ENCODE data around the gene CROCC2. TPM values are rescaled to one million over a fixed set of nuclear protein-coding genes. Genes with fewer than 3 reads are reported as not detected.

CROCC2 gene
- polyA plus RNA-seq, 1 donor (not counting 4 experiments of a cell fraction or from before 2014, with no cell fraction given) = not detected

DNA sequence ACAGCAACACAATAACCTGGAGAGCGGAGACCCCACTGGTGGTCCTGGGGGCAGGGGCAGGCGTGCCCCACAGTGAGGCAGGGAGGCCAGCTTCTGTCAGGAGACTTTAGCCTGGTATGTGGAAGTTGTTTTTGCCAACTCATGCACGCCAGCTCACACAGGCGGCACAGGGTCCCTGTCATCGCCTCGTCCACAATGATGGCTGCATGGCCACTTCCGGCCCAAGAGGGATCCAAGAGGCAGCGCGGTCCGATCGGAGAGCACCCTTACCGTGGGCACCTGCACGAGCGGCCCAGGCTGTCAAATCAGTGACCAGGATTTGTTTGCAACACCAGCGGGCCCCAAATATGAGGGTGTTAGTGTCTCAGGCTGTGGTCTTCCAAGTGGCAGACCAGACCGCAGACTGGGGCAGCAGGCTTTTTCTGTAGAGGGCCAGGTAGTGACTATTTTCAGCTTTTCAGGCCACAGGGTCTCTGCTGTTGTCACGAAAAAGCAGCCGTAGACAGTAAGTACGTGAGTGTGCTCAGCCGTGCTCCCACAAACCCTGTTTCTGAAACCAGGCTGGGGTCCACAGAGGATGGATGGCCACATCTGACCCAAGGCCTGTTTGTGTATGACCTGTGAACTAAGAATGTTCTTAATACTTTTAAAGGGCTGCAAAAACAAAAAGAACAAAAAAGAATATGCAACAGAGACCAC lies 113.5 kb downstream of the CROCC2 start:
- Histone ChIP-seq H2AFZ (ENCODE audit: control insufficient read depth, low read length) (no peak overlapping the region), H3K9me3 (ENCODE audit: control insufficient read depth, low read depth, low read length) (no peaks in the 10 kb centered on the region), H3K4me2 (ENCODE audit: control insufficient read depth, extremely low read depth, insufficient read depth, low read depth, low read length) (no peak overlapping the region), H4K20me1 (ENCODE audit: control insufficient read depth, extremely low read depth, insufficient read depth, low read length) (no peaks in the 10 kb centered on the region), H3K9me1 (ENCODE audit: control insufficient read depth, extremely low read depth, insufficient read depth, low read length) (no peaks in the 10 kb centered on the region), H3K36me3 (ENCODE audit: control insufficient read depth in 2 of 2, extremely low read depth in 1 of 2, insufficient read depth in 2 of 2, low read length in 2 of 2) (no peaks in the 10 kb centered on the region), H3K9ac (ENCODE audit: control insufficient read depth, extremely low read depth, insufficient read depth, low read length) (no peak overlapping the region), H3K4me3 (ENCODE audit: control insufficient read depth in 2 of 3, extremely low read depth in 1 of 3, insufficient read depth in 2 of 3, low read depth in 1 of 3, low read length in 3 of 3) (no peak overlapping the region), H3K4me1 (ENCODE audit: control insufficient read depth, extremely low read depth, insufficient read depth, low read length) (no peaks in the 10 kb centered on the region), H3K27ac (ENCODE audit: control insufficient read depth, insufficient read depth, low read length) (no peak overlapping the region), H3K79me2 (ENCODE audit: control insufficient read depth, insufficient read depth, low read length) (no peaks in the 10 kb centered on the region), H3K27me3 (ENCODE audit: control insufficient read depth, extremely low read depth, insufficient read depth, low read length) (no peaks in the 10 kb centered on the region)
- TF ChIP-seq EZH2 (IDR thresholded peaks at IDR 0.05; ENCODE audit: low read length) = no peak
- no peak for TF ChIP-seq CTCF (optimal IDR thresholded peaks at IDR 0.05 in 1 of 3, IDR thresholded peaks at IDR 0.05 in 1 of 3, conservative IDR thresholded peaks at IDR 0.05 in 1 of 3; ENCODE audit: extremely low read depth in 1 of 3, insufficient read depth in 2 of 3, low read length in 3 of 3)
- dilution Hi-C loops (cut with MboI; ENCODE audit: extremely low pct_ligation_motif_present, low sequenced_read_pairs) = no loop called here
- DNase-seq (ENCODE audit: low read depth, low spot score) = no peak
- no peak for FAIRE-seq

DNA sequence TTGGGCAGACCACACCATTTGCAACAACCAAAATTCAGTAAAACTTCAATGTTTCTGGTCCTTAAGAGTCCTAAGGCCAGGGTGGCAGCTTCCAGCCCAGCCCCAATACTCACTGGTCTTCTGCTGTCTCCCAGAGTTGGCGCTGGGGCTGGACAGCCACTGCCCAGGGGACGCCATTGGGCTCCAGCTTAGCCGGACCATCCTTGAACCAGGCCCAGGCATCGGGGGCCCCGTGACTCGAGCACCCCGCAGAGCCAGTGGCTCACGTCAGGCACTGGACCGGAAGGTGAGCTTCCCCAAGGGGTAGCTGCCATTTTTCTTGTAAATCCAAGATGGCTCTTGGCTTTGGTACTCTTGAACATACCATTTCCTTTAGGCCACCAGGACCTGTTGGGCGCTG lies 114.1 kb downstream of the CROCC2 start:
- no peaks in the 10 kb centered on the region for H4K20me1 ChIP-seq (ENCODE audit: control insufficient read depth, extremely low read depth, insufficient read depth, low read length)
- dilution Hi-C loops (cut with MboI; ENCODE audit: extremely low pct_ligation_motif_present, low sequenced_read_pairs) = no loop called here
- H3K36me3 ChIP-seq (ENCODE audit: control insufficient read depth in 2 of 2, extremely low read depth in 1 of 2, insufficient read depth in 2 of 2, low read length in 2 of 2) = no peaks in the 10 kb centered on the region
- no peak overlapping the region for H2AFZ ChIP-seq (ENCODE audit: control insufficient read depth, low read length)
- H3K27me3 ChIP-seq (ENCODE audit: control insufficient read depth, extremely low read depth, insufficient read depth, low read length) = no peaks in the 10 kb centered on the region
- no peaks in the 10 kb centered on the region for H3K9me1 ChIP-seq (ENCODE audit: control insufficient read depth, extremely low read depth, insufficient read depth, low read length)
- DNase-seq (ENCODE audit: low read depth, low spot score) = no peak
- no peaks in the 10 kb centered on the region for H3K79me2 ChIP-seq (ENCODE audit: control insufficient read depth, insufficient read depth, low read length)
- no peak overlapping the region for H3K4me2 ChIP-seq (ENCODE audit: control insufficient read depth, extremely low read depth, insufficient read depth, low read depth, low read length)
- no peak overlapping the region for H3K27ac ChIP-seq (ENCODE audit: control insufficient read depth, insufficient read depth, low read length)
- no peak for FAIRE-seq
- no peak overlapping the region for H3K4me3 ChIP-seq (ENCODE audit: control insufficient read depth in 2 of 3, extremely low read depth in 1 of 3, insufficient read depth in 2 of 3, low read depth in 1 of 3, low read length in 3 of 3)
- peaks cover 3% of the 10 kb centered on the region for H3K9me3 ChIP-seq (ENCODE audit: control insufficient read depth, low read depth, low read length)
- TF ChIP-seq EZH2 (IDR thresholded peaks at IDR 0.05; ENCODE audit: low read length) (no peak), CTCF (optimal IDR thresholded peaks at IDR 0.05 in 1 of 3, IDR thresholded peaks at IDR 0.05 in 1 of 3, conservative IDR thresholded peaks at IDR 0.05 in 1 of 3; ENCODE audit: extremely low read depth in 1 of 3, insufficient read depth in 2 of 3, low read length in 3 of 3) (no peak)
- no peaks in the 10 kb centered on the region for H3K4me1 ChIP-seq (ENCODE audit: control insufficient read depth, extremely low read depth, insufficient read depth, low read length)
- no peak overlapping the region for H3K9ac ChIP-seq (ENCODE audit: control insufficient read depth, extremely low read depth, insufficient read depth, low read length)

Data from keratinocyte (primary cell).